ENCODE data around the gene RHBG.
"Not testable (repeated sequence)": the region's sequence is repeated elsewhere in the genome, so short reads cannot be mapped to it uniquely, and the experiment has no call there.

RHBG gene

DNA sequence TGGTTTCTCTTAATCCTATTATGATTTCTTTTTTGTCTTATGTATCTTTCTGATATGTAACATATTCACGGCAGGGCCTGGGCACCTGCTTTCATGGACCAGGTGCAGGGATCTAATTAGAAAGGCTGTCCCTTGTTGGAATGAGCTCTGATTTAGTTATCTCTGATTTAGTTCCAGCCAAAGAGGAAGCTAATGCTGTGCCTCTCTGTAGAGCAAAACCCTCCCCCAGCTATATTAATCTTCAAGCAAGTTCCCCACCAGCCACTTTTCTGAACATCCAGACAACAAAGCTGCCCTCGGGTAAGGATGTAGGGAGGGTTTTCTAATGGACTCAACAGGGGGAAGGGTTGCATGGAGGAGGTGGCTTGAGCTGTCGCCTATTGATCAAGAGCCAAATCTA, 24.6 kb upstream of the RHBG start:
- H3K27ac ChIP-seq (ENCODE audit: low read depth, low read length, severe bottlenecking), result no peak overlapping the region
- 80% methylated on average over 1 of the region's 3 CpGs; no CpG with 5 or more reads in 1 of the 2 experiments for WGBS, 2 experiments (ENCODE audit: insufficient coverage in 2 of 2)
- H3K4me3 ChIP-seq (ENCODE audit: extremely low read depth, insufficient read depth, low read length, poor library complexity, severe bottlenecking), result no peak overlapping the region
- H3K4me1 ChIP-seq (ENCODE audit: control insufficient read depth, insufficient read depth, low read length, poor library complexity, severe bottlenecking), result peaks cover 5% of the 10 kb centered on the region
- H3K36me3 ChIP-seq (ENCODE audit: control insufficient read depth, insufficient read depth, low read length), result no peaks in the 10 kb centered on the region
- no peaks in the 10 kb centered on the region for H3K9me3 ChIP-seq (ENCODE audit: control insufficient read depth, low read length)

- not testable (repeated sequence) for H3K9me3 ChIP-seq (ENCODE audit: control insufficient read depth, low read length); H3K4me3 ChIP-seq (ENCODE audit: extremely low read depth, insufficient read depth, low read length, poor library complexity, severe bottlenecking); H3K27ac ChIP-seq (ENCODE audit: low read depth, low read length, severe bottlenecking); H3K4me1 ChIP-seq (ENCODE audit: control insufficient read depth, insufficient read depth, low read length, poor library complexity, severe bottlenecking); H3K36me3 ChIP-seq (ENCODE audit: control insufficient read depth, insufficient read depth, low read length)
- WGBS, 2 experiments (ENCODE audit: insufficient coverage in 2 of 2), result 67 to 100% methylated on average over 1 to 2 of the region's 2 CpGs
Observed at GRCh38 chr1:156346035-156346434, 23.0 kb upstream of the RHBG start.

DNA sequence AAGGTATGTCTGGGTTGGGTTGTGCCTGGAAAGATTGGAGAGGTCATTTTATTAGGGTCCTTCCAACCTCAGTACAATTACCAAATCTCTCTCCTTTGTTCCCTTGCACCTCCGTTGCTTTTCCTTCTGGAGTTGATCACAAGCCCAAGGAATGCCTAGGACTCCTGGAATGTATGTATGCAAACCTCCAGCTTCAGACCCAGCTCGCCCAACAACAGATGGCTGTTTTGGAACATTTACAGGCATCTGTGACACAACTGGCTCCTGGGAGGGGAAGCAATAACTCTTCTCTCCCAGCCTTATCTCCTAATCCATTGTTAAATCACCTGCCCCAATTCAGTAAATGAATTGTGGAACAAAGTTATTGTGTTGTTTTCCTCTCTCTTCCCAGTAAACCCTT, 22.4 kb upstream of the RHBG start:
- H3K36me3 ChIP-seq (ENCODE audit: control insufficient read depth, insufficient read depth, low read length), result no peaks in the 10 kb centered on the region
- H3K9me3 ChIP-seq (ENCODE audit: control insufficient read depth, low read length), result no peaks in the 10 kb centered on the region
- H3K27ac ChIP-seq (ENCODE audit: low read depth, low read length, severe bottlenecking), result no peak overlapping the region
- H3K4me1 ChIP-seq (ENCODE audit: control insufficient read depth, insufficient read depth, low read length, poor library complexity, severe bottlenecking), result peaks cover 5% of the 10 kb centered on the region
- H3K4me3 ChIP-seq (ENCODE audit: extremely low read depth, insufficient read depth, low read length, poor library complexity, severe bottlenecking), result no peak overlapping the region
- WGBS, 2 experiments (ENCODE audit: insufficient coverage in 2 of 2), result 41 to 60% methylated on average over 2 of the region's 2 CpGs

DNA sequence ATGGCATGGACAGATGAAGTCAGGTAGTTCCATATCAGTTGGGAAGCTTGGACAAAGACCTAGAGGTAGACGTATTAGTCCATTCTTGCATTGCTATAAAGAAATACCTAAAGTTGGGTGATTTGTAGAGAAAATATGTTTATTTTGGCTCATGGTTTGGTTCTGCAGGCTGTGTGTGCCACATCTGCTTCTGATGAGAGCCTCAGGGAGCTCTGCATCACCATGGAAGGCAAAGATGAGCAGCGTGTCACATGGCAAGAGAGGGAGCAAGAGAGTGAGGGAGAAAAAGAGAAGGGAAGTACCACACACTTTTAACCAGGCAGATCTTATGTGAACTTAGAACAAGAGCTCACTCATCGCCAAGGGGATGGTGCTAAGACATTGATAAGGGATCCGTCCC, 21.7 kb upstream of the RHBG start:
- Histone ChIP-seq H3K36me3 (ENCODE audit: control insufficient read depth, insufficient read depth, low read length) (no peaks in the 10 kb centered on the region), H3K4me3 (ENCODE audit: extremely low read depth, insufficient read depth, low read length, poor library complexity, severe bottlenecking) (no peak overlapping the region), H3K27ac (ENCODE audit: low read depth, low read length, severe bottlenecking) (no peak overlapping the region), H3K9me3 (ENCODE audit: control insufficient read depth, low read length) (no peaks in the 10 kb centered on the region), H3K4me1 (ENCODE audit: control insufficient read depth, insufficient read depth, low read length, poor library complexity, severe bottlenecking) (peaks cover 5% of the 10 kb centered on the region)
- WGBS, 2 experiments (ENCODE audit: insufficient coverage in 2 of 2), result 89 to 100% methylated on average over 1 to 3 of the region's 4 CpGs

DNA sequence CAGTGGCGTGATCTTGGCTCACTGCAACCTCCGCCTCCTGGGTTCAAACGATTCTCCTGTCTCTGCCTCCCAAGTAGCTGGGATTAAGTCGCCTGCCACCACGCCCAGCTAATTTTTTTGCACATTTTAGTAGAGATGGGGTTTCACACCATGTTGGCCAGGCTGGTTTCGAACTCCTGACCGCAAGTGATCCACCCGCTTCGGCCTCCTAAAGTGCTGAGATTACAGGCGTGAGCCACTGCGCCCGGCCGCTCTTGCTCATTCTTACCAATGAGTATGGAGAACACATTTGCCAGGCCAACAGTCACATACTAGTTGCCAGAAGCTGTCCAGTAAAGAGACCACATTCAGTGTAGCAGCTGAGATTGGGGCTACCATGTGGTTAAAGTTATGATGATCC, 16.5 kb upstream of the RHBG start:
- H3K4me3 ChIP-seq (ENCODE audit: extremely low read depth, insufficient read depth, low read length, poor library complexity, severe bottlenecking); H3K4me1 ChIP-seq (ENCODE audit: control insufficient read depth, insufficient read depth, low read length, poor library complexity, severe bottlenecking); H3K36me3 ChIP-seq (ENCODE audit: control insufficient read depth, insufficient read depth, low read length); H3K9me3 ChIP-seq (ENCODE audit: control insufficient read depth, low read length); H3K27ac ChIP-seq (ENCODE audit: low read depth, low read length, severe bottlenecking): not testable (repeated sequence)
- 93 to 94% methylated on average over 12 to 13 of the region's 13 CpGs for WGBS, 2 experiments (ENCODE audit: insufficient coverage in 2 of 2)

DNA sequence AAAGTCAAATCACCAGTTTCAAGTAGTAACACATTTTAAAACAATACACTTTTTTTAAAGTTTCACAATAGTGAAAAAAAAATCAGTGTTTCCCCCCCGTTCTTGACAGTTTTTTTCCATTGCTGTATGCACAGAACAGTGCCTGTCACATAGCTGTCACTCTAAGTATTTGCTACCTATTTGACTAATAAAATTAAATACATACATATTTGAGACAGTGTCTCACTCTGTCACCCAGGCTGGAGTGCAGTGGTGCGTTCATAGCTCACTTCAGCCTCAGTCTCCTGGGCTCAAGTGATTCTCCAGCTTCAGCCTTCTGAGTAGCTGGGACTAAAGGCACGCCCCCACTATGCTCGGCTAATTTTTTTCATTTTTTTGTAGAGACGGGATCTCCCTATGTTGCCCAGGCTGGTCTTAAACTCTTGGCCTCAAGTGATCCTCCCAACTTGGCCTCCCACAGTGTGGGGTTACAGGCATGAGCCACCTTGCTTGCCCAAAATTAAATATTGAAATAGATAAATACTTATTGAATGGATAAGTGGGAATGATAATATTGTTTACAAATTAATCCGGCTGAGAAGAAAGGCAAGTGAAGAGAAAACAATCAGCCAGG, 12.6 kb upstream of the RHBG start:
- Histone ChIP-seq H3K4me3 (ENCODE audit: extremely low read depth, insufficient read depth, low read length, poor library complexity, severe bottlenecking) (no peak overlapping the region), H3K4me1 (ENCODE audit: control insufficient read depth, insufficient read depth, low read length, poor library complexity, severe bottlenecking) (no peaks in the 10 kb centered on the region), H3K27ac (ENCODE audit: low read depth, low read length, severe bottlenecking) (no peak overlapping the region), H3K9me3 (ENCODE audit: control insufficient read depth, low read length) (no peaks in the 10 kb centered on the region), H3K36me3 (ENCODE audit: control insufficient read depth, insufficient read depth, low read length) (no peaks in the 10 kb centered on the region)
- WGBS, 2 experiments (ENCODE audit: insufficient coverage in 2 of 2), result 71% methylated on average over 6 of the region's 6 CpGs

GRCh38 chr1:156356875-156357534, 12.0 kb upstream of the RHBG start:
- WGBS, 2 experiments (ENCODE audit: insufficient coverage in 2 of 2), result 15 to 23% methylated on average over 12 to 17 of the region's 22 CpGs
- Histone ChIP-seq H3K9me3 (ENCODE audit: control insufficient read depth, low read length) (no peaks in the 10 kb centered on the region), H3K27ac (ENCODE audit: low read depth, low read length, severe bottlenecking) (no peak overlapping the region), H3K4me1 (ENCODE audit: control insufficient read depth, insufficient read depth, low read length, poor library complexity, severe bottlenecking) (no peaks in the 10 kb centered on the region), H3K4me3 (ENCODE audit: extremely low read depth, insufficient read depth, low read length, poor library complexity, severe bottlenecking) (no peak overlapping the region), H3K36me3 (ENCODE audit: control insufficient read depth, insufficient read depth, low read length) (no peaks in the 10 kb centered on the region)

DNA sequence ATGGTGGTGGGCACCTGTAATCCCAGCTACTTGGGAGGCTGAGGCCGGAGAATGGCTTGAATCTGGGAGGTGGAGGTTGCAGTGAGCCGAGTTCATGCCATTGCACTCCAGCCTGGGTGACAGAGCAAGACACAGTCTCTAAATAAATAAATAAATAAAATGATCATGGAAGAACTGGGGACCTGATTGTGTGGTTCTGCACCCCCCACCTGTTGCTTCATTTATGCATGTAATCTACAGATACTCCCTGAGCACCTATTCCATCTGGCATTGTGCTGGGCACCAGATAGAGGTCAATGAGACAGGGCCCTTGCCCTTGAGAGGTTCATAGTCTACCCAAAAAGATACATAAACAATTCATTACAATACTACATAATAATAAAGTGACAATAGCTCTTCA, 11.0 kb upstream of the RHBG start:
- 100% methylated on average over 1 of the region's 2 CpGs; no CpG with 5 or more reads in 1 of the 2 experiments for WGBS, 2 experiments (ENCODE audit: insufficient coverage in 2 of 2)
- no peaks in the 10 kb centered on the region for H3K4me1 ChIP-seq (ENCODE audit: control insufficient read depth, insufficient read depth, low read length, poor library complexity, severe bottlenecking)
- no peaks in the 10 kb centered on the region for H3K9me3 ChIP-seq (ENCODE audit: control insufficient read depth, low read length)
- H3K27ac ChIP-seq (ENCODE audit: low read depth, low read length, severe bottlenecking), result no peak overlapping the region
- H3K4me3 ChIP-seq (ENCODE audit: extremely low read depth, insufficient read depth, low read length, poor library complexity, severe bottlenecking), result no peak overlapping the region
- H3K36me3 ChIP-seq (ENCODE audit: control insufficient read depth, insufficient read depth, low read length), result no peaks in the 10 kb centered on the region

DNA sequence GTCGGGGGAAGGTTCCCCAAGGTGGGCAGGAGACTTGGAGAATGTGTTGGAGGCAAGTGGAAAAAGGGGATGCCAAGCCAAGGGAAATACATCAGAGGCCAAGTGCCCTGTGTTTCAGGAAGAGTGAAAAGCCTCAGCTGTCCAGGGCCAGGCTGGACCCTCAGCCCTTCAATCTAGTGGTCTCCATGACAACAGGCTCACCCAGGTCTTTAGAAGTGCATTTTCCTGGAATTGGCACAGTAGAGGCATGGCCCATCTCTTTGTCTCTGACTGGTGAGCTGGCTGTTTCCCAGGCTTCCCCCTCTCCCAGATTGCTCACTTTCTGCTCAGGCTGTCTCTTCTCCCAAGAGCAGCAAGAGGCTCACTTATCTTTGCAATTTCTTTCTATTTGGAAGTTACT, 10.4 kb upstream of the RHBG start:
- Histone ChIP-seq H3K27ac (ENCODE audit: low read depth, low read length, severe bottlenecking) (no peak overlapping the region), H3K4me1 (ENCODE audit: control insufficient read depth, insufficient read depth, low read length, poor library complexity, severe bottlenecking) (no peaks in the 10 kb centered on the region), H3K36me3 (ENCODE audit: control insufficient read depth, insufficient read depth, low read length) (no peaks in the 10 kb centered on the region), H3K4me3 (ENCODE audit: extremely low read depth, insufficient read depth, low read length, poor library complexity, severe bottlenecking) (no peak overlapping the region), H3K9me3 (ENCODE audit: control insufficient read depth, low read length) (no peaks in the 10 kb centered on the region)
- WGBS, 2 experiments (ENCODE audit: insufficient coverage in 2 of 2), result 100% methylated on average over 1 of the region's 1 CpG; no CpG with 5 or more reads in 1 of the 2 experiments

DNA sequence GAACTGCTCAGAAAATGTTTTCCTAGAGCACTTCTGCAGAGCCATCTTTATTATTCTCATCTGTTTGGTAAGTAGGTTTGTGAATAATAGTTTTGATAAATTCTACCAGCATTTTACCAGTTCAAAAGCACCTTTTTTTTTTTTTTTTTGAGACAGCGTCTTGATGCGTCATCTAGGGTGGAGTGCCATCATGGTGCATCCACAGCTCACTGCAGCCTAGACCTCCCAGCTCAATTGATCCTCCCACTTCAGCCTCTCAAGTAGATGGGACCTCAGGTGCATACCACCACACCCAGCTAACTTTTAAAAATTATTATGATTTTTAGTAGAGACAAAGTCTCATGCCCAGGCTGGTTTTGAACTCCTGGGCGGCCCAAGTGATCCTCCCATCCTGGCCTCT, 9.8 kb upstream of the RHBG start:
- Histone ChIP-seq H3K9me3 (ENCODE audit: control insufficient read depth, low read length) (no peaks in the 10 kb centered on the region), H3K4me3 (ENCODE audit: extremely low read depth, insufficient read depth, low read length, poor library complexity, severe bottlenecking) (no peak overlapping the region), H3K36me3 (ENCODE audit: control insufficient read depth, insufficient read depth, low read length) (no peaks in the 10 kb centered on the region), H3K4me1 (ENCODE audit: control insufficient read depth, insufficient read depth, low read length, poor library complexity, severe bottlenecking) (no peaks in the 10 kb centered on the region), H3K27ac (ENCODE audit: low read depth, low read length, severe bottlenecking) (no peak overlapping the region)
- WGBS, 2 experiments (ENCODE audit: insufficient coverage in 2 of 2), result 92 to 95% methylated on average over 3 of the region's 3 CpGs

DNA sequence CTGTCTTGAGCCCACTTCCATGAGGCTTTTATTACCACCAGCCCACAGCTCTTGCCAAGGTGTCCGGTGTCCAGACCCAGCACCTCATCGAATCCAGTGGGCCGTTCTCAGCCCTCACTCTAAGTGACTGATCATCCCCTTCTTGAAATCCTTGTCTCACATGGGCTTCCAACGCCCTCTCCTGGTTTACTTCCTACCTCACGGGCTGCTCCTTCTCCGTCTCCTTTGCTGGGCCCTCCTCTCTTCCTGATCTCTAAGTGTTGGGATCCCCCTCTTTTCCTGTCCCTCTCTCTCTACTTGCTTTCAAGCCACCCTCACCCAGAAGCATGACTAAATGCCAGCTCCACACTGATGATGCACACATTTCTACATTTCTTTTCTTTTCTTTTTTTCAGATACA, 9.0 kb upstream of the RHBG start:
- Histone ChIP-seq H3K27ac (ENCODE audit: low read depth, low read length, severe bottlenecking) (no peak overlapping the region), H3K36me3 (ENCODE audit: control insufficient read depth, insufficient read depth, low read length) (no peaks in the 10 kb centered on the region), H3K9me3 (ENCODE audit: control insufficient read depth, low read length) (no peaks in the 10 kb centered on the region), H3K4me3 (ENCODE audit: extremely low read depth, insufficient read depth, low read length, poor library complexity, severe bottlenecking) (no peak overlapping the region), H3K4me1 (ENCODE audit: control insufficient read depth, insufficient read depth, low read length, poor library complexity, severe bottlenecking) (no peaks in the 10 kb centered on the region)
- WGBS, 2 experiments (ENCODE audit: insufficient coverage in 2 of 2), result 33 to 38% methylated on average over 6 of the region's 6 CpGs
